Stimulated activated CD4-positive, alpha-beta T cell treated with anti-CD3 and anti-CD28 coated beads, TNF-alpha, amount 100 ng/mL, for 24 hours (primary cell): ENCODE data around the gene BACH2.
"Not testable (repeated sequence)": the region's sequence is repeated elsewhere in the genome, so short reads cannot be mapped to it uniquely, and the experiment has no call there.

Experiments used
- DNase-seq, 3 experiments: peaks; one replicate each; pipeline ENCODE4 v3.0.0-alpha.2; 2020; ENCODE audit warnings: low read depth in 3 of 3

The BACH2 gene

DNA sequence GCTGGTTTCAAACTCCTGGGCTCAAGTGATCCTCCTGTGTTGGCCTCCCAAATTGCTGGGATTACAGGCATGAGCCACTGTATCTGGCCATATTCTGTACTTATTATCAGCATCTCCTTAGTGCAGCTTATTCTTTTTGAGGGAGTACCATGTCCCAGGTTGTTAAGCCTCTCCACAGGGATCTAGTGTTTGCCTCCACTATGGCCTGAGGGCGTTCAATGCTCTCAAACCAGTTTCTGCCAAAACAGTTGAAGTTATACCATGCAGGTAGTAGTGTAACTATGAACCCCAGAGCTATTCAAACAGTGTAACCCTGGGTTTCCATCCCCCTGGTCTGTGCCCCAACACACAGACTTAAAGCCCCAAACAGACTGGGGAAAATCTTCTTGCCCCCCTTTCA, 81.7 kb downstream of the BACH2 start:
- no peak for DNase-seq

DNA sequence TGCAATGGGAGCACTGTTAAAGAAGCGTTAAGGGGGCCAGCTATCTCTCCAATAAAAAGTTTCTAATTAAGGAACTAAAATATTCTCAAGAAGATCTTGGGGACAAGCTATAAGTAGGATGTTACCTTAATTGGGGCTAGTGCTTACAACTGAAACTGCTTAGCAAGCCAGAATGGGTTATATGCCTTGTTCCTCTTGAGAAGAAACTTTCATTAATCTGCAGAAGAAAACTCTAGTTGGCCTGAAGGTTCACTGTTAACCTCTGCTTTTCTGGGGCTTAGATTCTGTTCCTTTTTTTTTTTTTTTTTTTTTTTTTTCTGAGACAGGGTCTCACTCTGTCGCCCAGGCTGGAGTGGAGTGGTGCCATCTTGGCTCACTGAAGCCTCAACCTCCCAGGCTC, 82.2 kb downstream of the BACH2 start:
- DNase-seq = no peak

DNA sequence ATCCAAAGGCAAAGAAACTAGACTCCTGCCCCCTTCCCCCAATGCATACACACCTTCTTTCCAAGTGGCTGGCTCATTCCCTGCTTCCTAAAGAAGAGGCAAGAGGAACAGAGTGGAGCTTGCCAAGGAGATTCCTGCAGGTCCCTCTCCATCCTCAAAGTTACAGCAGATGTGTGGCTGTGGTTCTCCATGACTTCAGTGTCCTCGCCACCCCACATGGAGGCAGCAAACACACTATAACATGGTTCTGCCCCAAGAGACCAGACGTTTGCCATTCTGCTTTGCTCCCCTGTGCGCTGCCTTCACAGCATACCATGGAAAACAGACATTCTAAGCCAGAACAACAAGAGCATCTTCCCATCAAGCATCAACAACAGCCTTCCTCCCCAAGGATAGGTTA, 84.4 kb downstream of the BACH2 start:
- no peak for DNase-seq

DNA sequence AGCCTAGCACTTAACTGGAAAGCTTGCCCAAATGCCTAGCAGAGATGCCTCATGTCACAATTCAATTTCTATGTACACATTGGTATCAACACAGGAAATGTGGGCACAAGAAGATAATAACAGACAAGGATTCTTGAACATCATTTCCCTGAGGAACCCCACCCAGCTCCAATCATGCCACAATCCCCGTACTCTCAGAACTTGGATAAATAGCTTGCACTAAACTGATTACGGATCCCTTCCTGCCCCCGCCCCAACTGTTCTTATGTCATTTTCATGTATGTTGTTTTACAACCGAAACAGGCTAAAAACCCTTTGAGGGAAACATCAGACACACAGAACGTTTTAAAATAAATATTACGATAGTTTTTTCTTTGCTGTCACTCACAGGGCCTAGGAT, 87.1 kb downstream of the BACH2 start:
- DNase-seq = no peak

DNA sequence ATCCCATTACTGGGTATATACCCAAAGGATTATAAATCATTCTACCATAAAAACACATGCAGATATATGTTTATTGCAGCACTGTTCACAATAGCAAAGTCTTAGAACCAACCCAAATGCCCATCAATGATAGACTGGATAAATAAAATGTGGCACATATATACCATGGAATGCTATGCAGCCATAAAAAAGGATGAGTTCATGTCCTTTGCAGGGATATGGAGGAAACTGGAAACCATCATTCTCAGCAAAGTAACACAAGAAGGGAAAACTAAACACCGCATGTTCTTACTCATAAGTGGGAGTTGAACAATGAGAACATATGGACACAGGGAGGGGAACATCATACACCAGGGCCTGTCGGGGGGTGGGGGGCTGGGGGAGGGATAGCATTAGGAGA, 88.0 kb downstream of the BACH2 start:
- DNase-seq = not testable (repeated sequence)

DNA sequence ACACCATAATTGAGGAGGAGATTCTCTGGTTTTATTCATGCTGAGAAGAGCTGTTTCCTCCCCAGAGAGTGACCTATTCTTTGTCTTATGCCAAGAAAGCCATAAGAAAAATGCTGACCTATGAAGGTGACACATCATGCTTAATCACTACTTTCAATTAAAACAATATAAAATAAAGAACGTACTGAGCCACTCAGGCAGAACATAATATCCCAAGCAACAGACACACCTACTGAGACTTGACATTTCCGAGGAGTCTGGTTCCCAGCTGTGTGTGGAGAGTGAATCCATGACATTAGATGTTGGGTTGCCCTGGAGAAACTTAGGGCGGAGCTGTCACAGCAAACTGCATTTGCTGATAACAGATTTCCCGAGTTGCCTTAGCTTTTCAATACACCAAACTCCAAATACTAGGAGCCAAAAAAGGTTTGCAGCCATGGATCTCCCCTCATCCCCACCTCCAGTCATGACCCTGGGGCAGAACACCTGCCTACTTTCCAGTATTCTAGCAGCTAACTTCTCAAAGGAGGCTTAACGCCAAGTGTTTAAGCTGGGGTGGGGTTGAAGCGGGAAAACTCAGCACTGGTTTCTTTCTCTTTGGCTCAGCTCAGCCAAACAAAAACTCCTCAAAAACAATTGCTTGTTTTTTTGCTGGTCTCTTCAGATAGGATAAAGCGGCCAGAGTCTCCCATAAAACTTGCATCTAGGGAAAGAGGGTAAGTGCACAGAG, 92.2 kb downstream of the BACH2 start:
- no peak for DNase-seq

DNA sequence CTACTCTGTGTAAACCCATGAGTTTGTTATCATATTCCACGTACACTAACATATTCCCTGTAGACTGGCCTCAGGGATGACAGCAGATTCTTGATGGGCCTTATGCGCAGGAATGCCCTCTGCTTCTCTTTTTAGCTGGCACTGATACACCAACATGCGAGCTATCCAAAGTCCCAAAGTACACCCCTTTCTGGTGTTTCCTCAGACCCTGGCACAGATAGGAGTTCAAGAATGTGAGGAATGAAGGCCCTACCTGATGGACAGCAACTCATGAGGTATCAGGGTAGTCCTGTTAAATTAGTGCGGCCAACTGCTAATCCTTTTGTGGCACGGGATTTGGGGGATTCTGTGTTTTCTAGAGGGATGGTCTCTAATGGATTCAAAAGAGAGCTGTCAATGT, 93.0 kb downstream of the BACH2 start:
- no peak for DNase-seq

DNA sequence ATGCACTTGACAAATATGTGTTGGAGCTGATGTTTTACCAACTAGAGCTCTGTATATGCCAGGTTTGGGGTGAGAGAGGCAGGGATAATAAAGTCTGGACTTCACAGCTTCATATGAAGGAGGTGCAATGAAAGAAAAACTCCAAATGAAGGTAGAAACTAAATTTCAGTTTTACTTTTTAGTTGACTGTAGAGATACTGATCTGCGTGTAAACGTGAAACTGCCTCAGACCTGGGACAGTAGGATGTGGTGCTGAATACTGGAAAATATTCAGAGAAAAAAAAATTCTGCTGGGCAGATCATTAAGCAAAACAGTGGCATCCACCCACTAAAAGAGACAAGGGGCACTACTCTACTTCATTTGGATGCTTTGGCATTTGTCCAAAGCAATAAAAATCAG, 94.5 kb downstream of the BACH2 start:
- no peak for DNase-seq

DNA sequence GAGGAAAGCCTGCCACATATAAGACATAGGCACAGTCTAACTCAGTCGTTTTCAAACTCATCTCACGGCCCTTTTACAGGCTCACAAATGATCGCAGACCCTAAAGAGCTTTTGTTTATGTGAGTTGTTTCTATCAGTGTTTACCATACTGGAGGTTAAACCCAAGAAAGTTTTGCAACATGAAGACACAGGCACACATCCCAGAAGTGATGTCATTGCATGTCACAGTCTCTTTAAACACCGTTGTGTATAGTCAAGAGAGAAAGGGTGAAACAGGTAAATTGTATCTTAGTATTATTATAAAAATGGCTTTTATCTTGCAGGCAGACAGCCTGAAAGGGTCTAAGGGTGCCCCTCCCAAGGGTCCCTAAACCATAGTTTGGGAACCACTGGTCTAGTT, 96.7 kb downstream of the BACH2 start:
- no peak for DNase-seq

DNA sequence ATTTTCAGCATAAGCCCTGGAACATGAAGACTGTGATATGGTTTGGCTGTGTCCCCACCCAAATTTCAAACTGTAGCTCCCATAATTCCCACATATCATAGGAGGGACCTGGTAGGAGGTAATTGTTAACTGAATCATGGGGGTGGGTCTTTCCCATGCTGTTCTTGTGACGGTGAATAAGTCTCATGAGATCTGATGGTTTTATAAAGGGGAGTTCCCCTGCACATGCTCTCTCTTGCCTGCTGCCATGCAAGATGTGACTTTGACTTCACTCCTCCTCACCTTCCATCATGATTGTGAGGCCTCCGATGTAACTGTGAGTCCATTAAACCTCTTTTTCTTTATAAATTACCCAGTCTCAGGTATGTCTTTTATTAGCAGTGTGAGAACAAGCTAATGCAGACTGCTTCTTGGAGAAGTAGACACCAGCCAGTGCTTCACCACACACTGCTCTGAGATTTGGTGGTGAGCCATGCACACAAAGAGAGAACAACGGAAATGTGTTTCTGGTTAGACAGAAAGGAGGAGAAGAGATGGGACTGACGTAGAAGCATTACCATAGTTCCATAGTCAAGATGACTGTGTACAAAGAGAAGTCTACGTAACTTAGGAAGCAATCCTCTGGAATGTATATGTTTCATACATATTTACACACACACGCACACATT, 97.8 kb downstream of the BACH2 start:
- DNase-seq = no peak

DNA sequence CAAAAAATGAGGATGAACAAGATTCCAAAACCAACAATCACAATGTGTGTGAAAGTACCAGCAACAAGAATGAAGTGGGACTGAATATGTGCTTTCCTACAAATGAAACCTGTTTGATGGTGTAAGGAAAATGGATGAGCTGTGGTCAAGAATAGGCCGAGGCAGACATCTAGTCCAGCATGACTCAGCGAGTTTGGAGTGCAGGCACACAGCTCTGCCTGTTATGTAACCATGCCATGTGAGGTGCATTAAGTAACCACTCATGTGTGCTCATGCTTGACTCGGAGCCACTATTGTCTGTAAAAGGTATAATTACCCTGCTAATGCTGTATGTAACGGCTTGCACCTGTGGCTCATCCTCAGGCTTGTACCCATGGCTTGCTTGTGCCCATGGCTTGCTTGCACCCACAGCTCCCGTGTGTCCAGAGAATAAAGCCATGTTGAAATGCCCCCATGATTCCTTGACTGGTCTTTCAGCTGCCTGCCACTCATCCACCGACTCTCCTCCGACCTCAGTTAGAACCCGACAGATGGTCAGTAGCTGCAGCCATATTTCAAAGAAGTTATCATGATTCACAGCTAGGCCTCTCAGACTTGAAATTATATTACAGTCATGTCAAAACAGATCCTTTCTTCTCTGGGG, 98.7 kb downstream of the BACH2 start:
- DNase-seq = no peak

DNA sequence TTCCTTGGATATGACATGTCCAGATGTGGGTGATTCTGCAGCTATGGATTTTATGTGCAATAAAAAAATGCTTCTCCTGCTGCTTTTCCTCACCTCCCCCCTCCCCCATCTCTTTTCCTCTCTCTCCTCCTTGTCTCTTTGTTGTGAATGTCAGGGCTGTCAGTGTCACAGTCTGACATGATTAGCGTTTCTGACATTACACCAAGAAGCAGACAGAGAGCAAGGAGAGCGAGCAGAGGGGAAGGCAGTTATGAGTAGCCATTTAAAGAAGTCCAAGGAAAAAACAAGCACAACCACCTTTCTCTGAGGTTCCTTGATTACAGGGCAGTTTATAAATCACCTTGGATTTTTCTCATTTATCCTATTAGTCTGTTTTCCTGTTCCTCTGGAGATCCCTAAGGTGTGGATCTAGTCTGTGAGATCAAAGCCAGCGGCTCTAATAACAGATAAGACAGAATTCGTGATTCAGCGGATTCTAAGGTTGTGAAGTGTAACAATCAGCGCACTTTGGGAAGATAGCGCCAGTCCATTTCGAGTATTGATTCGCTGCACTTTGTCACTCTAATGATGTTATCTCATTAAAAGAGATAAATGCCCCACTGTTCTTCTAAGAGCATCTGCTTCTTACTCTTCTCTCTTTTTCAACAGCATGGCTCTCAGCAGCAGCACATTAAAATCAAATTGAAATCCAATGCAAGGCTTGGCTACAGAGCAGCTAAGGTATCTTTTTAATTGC, 101.4 kb downstream of the BACH2 start:
- DNase-seq = no peak

DNA sequence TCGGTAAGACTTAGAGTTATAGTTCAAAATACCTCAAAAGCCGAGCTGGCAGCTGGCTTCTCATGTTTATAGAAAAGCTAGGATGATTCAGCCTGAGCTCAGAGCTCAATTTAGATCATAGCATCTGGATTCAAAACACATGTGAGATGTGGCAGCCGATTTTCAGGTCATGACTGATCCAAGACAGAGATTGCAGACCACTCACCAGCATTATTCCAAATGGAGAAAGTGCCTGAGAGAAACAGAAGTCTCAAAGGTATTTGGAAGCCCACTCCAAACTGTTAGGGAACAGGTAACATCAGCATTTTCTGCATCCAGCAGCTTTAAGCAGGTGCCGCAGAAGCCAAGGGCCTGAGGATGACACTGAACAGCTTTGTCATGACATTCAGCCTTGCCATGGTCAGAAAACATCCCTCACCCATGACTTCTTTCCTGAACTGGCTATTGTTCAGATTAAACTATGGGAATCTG, 102.2 kb downstream of the BACH2 start:
- DNase-seq = no peak

DNA sequence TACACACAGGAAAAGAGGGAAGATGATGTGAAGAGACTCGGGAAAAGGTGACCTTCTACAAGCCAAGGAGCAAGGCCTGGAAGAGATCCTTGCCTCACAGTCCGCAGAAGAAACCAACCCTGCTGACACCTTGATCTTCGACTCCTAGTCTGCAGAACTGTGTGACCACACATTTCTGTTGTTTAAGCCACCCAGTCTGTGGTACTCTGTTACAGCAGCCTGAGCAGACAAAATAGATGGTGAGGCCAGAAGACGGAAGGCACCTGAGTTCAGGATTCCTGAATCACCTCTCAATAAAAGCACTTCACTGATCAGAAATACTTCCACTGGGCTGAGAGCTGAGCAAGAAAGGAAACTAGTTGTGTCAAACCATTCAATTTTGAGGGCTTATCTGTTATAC, 103.3 kb downstream of the BACH2 start:
- no peak for DNase-seq

DNA sequence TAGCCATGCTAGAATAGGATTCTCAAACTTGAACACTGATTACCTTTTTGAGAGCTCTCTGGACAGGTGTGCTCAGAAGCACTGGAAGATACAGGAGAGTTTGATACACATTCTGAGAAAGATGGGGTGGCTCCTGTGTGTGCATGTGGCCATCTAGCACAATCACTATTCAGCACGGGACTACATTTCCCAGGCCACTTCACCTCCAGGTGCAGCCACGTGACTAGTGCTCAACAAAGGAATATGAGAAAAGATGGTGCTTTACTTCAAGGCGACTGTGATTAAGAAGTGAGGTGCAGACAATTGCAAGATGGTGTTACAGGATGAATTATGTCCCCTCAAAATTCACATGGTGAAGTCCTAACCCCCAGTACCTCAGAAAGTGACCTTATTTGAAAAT, 103.8 kb downstream of the BACH2 start:
- no peak for DNase-seq

DNA sequence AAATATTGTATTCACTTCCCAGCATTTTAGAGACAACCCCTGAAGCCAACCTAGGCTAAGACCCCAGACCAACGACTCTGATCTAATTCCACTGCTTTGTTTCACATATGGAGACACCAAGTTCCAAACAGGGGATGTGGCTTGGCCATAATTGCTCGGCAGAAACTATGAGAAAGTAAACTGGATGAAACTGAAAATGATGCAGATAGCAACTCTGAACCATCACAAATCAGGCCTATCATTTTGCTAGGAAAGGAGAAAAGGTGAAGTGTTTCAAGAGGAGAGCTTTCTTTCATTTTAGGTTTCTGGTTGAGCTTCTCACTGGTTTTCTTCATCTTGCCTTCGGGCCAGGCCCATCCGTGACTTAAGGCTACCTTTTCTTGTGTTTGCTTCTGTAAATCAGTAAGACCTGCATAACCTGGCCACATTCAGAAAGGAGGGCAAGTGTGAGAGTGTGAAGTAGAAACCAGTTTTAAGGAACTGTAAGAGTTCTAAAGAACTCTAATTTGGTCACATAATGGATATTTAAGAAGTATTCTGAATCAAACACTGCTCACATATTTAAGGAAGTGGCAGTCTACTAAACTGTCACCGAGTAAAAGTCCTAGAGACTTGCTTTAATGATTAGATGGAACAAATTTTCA, 105.8 kb downstream of the BACH2 start:
- no peak for DNase-seq

DNA sequence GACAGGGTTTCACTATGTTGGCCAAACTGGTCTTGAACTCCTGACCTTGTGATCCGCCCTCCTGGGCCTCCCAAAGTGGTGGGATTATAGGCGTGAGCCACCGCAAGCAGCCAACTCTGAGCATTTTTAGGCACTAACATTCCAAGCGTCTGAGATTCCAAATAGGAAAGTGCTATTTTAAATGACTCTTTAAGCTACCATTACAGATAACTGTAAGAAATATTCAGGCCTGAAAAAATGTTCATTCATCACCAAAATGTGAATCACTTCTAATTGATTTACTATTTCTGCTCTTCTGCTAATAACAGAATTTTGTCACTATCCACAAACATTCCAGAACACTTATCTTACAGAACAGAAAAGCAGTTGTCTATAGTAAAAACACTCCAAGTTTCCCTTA, 106.5 kb downstream of the BACH2 start:
- no peak for DNase-seq

DNA sequence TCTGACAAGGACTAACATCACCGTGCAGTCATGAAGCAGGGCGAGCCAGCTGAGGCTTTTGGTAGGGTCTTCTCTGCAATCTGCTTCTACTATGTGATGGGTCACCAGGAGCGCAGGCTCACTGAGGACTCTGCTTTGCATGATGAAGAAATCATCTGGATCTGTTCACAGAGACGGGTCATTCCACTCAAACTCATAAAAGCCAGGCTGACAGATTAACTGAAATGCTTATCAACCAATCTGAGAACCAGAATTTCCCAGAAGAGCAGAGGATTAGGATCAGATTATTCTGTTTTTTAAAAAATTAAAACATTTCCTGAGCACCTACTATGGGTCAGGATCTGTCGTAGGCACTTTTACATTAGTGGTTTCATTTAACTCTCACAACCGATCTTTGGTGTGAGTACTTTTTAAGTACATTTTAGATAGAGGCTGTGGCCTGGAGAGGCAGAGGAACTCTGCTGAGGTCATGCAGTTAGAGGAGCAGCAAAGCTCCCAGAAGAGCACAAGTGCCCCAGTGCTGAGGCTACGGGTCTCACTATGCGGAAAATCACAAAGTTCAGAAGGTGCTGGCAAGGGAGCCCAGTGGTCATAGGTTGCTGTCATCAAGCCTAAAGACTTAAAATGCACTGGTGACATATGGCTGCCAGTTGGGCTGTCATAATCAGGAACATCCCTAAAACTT, 109.1 kb downstream of the BACH2 start:
- no peak for DNase-seq

DNA sequence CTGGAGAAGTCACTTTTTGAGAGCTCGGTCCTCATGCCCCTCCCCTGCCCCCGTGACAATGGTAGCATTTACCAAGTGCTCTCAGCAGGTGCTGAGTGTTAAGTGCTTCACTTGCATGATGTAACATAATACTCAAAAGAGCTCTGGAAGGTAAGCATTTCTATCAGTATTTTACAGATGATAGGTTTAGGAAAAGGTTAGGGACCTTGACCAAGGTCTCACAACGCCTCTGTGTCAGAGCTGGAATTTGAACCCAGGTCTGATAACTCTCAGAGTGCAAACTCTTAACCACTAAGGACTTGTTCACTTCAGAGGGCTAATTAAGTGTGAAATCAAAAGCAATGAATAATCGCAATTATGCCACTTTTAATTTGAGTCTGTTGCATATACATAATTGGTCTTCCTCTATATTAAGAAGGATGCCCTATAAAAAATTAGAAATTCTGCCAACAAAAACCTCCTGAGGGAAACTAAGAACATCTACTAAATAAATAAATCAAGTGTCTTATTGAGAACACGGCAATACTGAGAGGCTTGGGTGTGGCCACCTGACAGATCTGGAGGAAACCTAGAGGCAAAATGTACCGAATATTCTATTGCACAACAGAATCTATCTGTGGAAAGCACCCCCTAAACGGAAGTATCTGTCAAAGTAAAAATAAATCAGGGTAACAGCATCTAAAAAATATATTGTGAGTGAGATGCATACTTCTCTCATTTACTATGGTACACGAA, 109.8 kb downstream of the BACH2 start:
- DNase-seq = no peak

DNA sequence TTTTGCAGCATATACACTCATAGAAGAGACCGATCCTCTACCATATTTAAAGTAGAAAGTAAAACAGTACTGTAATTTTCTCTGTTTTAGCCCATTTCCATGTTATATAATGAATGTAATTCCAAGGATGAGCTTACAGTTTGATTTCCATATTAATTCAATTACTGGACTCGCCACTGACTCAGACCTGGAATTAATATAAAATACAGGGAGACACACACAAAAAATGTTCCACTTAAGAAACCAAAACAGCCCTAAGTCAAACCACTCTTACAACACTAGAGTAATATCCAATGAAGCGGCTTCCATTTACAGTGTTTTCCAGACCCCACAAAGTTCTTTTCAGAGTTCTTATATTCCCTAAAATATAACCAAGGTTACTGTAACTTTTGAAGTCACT, 110.6 kb downstream of the BACH2 start:
- no peak for DNase-seq
